ENCODE measurements around the gene TNP1.

TNP1 gene

GRCh38 chr2:216859944-216860343 is at the start of gene TNP1:
Gene TNP1, minus strand, starts transcription at chr2:216860064. Its CDS starts 30 bp downstream, at chr2:216860034.
- no peak for DNase-seq

GRCh38 chr2:216908300-216908699 is 48.4 kb upstream of the TNP1 start:
- DNase-seq, result no peak

GRCh38 chr2:216905649-216906329 is 45.9 kb upstream of the TNP1 start:
- DNase-seq, result no peak

- no peak for DNase-seq
Measured at GRCh38 chr2:216904974-216905373, 45.1 kb upstream of the TNP1 start.

GRCh38 chr2:216904554-216904953 is 44.7 kb upstream of the TNP1 start:
- no peak for DNase-seq

GRCh38 chr2:216903470-216903869 is 43.6 kb upstream of the TNP1 start:
- DNase-seq, result no peak

GRCh38 chr2:216901273-216901672 is 41.4 kb upstream of the TNP1 start:
- no peak for DNase-seq

GRCh38 chr2:216900406-216900805 is 40.5 kb upstream of the TNP1 start:
- DNase-seq, result no peak

- no peak for DNase-seq
Measured at GRCh38 chr2:216897561-216898203, 37.8 kb upstream of the TNP1 start.

GRCh38 chr2:216890138-216890537 is 30.3 kb upstream of the TNP1 start:
- no peak for DNase-seq

- no peak for DNase-seq
Measured at GRCh38 chr2:216888887-216889622, 29.2 kb upstream of the TNP1 start.

- DNase-seq, result no peak
Measured at GRCh38 chr2:216888081-216888480, 28.2 kb upstream of the TNP1 start.

- DNase-seq, result no peak
Measured at GRCh38 chr2:216887138-216887537, 27.3 kb upstream of the TNP1 start.

- no peak for DNase-seq
Measured at GRCh38 chr2:216885117-216885553, 25.3 kb upstream of the TNP1 start.

GRCh38 chr2:216884347-216884746 is 24.5 kb upstream of the TNP1 start:
- DNase-seq, result no peak

- no peak for DNase-seq
Measured at GRCh38 chr2:216882876-216883275, 23.0 kb upstream of the TNP1 start.

GRCh38 chr2:216881411-216881810 is 21.5 kb upstream of the TNP1 start:
- DNase-seq, result no peak

- no peak for DNase-seq
Measured at GRCh38 chr2:216880509-216881184, 20.8 kb upstream of the TNP1 start.

- no peak for DNase-seq
Measured at GRCh38 chr2:216879727-216880508, 20.1 kb upstream of the TNP1 start.

GRCh38 chr2:216878072-216878471 is 18.2 kb upstream of the TNP1 start:
- DNase-seq, result no peak

- no peak for DNase-seq
Measured at GRCh38 chr2:216877085-216877484, 17.2 kb upstream of the TNP1 start.

GRCh38 chr2:216875862-216876261 is 16.0 kb upstream of the TNP1 start:
- DNase-seq, result no peak

GRCh38 chr2:216873573-216873972 is 13.7 kb upstream of the TNP1 start:
- DNase-seq, result no peak

Data from activated CD8-positive, alpha-beta memory T cell treated with anti-CD3 and anti-CD28 coated beads, Interleukin-2, amount 50 U/mL, for 48 hours (primary cell).